ENCODE measurements around the gene KRT33A. TPM values are rescaled to one million over a fixed set of nuclear protein-coding genes. Genes with fewer than 3 reads are reported as not detected.
"Not testable (repeated sequence)": the region's sequence is repeated elsewhere in the genome, so short reads cannot be mapped to it uniquely, and the experiment has no call there.

Gene KRT33A
- total and polyA plus RNA-seq, 4 donors = not detected

- no peak for TF ChIP-seq ATF3 (IDR thresholded peaks at IDR 0.05)
- no peak for TF ChIP-seq FOXA1 (IDR thresholded peaks at IDR 0.05)
- TF ChIP-seq RXRA (IDR thresholded peaks at IDR 0.05) = no peak
- TF ChIP-seq HNF4G (IDR thresholded peaks at IDR 0.05) = no peak
- TF ChIP-seq YY1 (IDR thresholded peaks at IDR 0.05) = no peak
- no peak for TF ChIP-seq JUND (IDR thresholded peaks at IDR 0.05)
- no peak for TF ChIP-seq MAX (IDR thresholded peaks at IDR 0.05)
- no peak for TF ChIP-seq GABPA (IDR thresholded peaks at IDR 0.05 in 1 of 2, conservative IDR thresholded peaks at IDR 0.05 in 1 of 2)
- TF ChIP-seq EGR1 (IDR thresholded peaks at IDR 0.05; ENCODE audit: low read depth in 2 of 2) = no peak
These were observed 45.7 kb upstream of the KRT33A start (continued) for GRCh38 chr17:41396340-41396739.

- H3K4me3 ChIP-seq (ENCODE audit: low read depth in 1 of 3, low read length in 3 of 3) = no peak overlapping the region
- H3K27ac ChIP-seq (ENCODE audit: low read depth in 1 of 2, low read length in 2 of 2) = no peak overlapping the region
- TF ChIP-seq HNF4A (conservative IDR thresholded peaks at IDR 0.05) (no peak), NR2F2 (IDR thresholded peaks at IDR 0.05) (no peak), GABPA (IDR thresholded peaks at IDR 0.05 in 1 of 2, conservative IDR thresholded peaks at IDR 0.05 in 1 of 2) (no peak), RXRA (IDR thresholded peaks at IDR 0.05) (no peak), FOXA2 (IDR thresholded peaks at IDR 0.05) (no peak), RAD21 (IDR thresholded peaks at IDR 0.05) (no peak), FOXA1 (IDR thresholded peaks at IDR 0.05) (no peak), SP1 (IDR thresholded peaks at IDR 0.05) (no peak), ZBTB33 (IDR thresholded peaks at IDR 0.05) (no peak), TAF1 (conservative IDR thresholded peaks at IDR 0.05) (no peak), HNF4G (IDR thresholded peaks at IDR 0.05) (no peak), YY1 (IDR thresholded peaks at IDR 0.05) (no peak), EGR1 (IDR thresholded peaks at IDR 0.05; ENCODE audit: low read depth in 2 of 2) (no peak), JUND (IDR thresholded peaks at IDR 0.05) (no peak), MAX (IDR thresholded peaks at IDR 0.05) (no peak), REST (IDR thresholded peaks at IDR 0.05) (no peak)
- no peaks in the 10 kb centered on the region for H3K36me3 ChIP-seq (ENCODE audit: control insufficient read depth in 4 of 4, insufficient read depth in 3 of 4, low read depth in 1 of 4, low read length in 3 of 4)
- no peaks in the 10 kb centered on the region for H3K4me1 ChIP-seq (ENCODE audit: control insufficient read depth in 4 of 4, insufficient read depth in 4 of 4, low read length in 3 of 4)
- H3K27me3 ChIP-seq (ENCODE audit: control insufficient read depth in 4 of 4, insufficient read depth in 4 of 4, low read length in 3 of 4) = no peaks in the 10 kb centered on the region
- H3K9me3 ChIP-seq (ENCODE audit: control insufficient read depth in 4 of 4, low read length in 3 of 4) = no peaks in the 10 kb centered on the region
- WGBS = 92% methylated on average over 1 of the region's 1 CpG
- DNase-seq (ENCODE audit: low spot score) = no peak
- H3K9ac ChIP-seq (ENCODE audit: low read depth in 1 of 2, low read length in 2 of 2) = no peak overlapping the region
These were observed 45.0 kb upstream of the KRT33A start for GRCh38 chr17:41395611-41396010.

- H3K36me3 ChIP-seq (ENCODE audit: control insufficient read depth in 4 of 4, insufficient read depth in 3 of 4, low read depth in 1 of 4, low read length in 3 of 4); H3K4me3 ChIP-seq (ENCODE audit: low read depth in 1 of 3, low read length in 3 of 3); DNase-seq (ENCODE audit: low spot score); H3K27ac ChIP-seq (ENCODE audit: low read depth in 1 of 2, low read length in 2 of 2); H3K9me3 ChIP-seq (ENCODE audit: control insufficient read depth in 4 of 4, low read length in 3 of 4); H3K27me3 ChIP-seq (ENCODE audit: control insufficient read depth in 4 of 4, insufficient read depth in 4 of 4, low read length in 3 of 4); H3K9ac ChIP-seq (ENCODE audit: low read depth in 1 of 2, low read length in 2 of 2); H3K4me1 ChIP-seq (ENCODE audit: control insufficient read depth in 4 of 4, insufficient read depth in 4 of 4, low read length in 3 of 4): not testable (repeated sequence)
- WGBS = 78% methylated on average over 12 of the region's 12 CpGs
These were observed 44.4 kb upstream of the KRT33A start for GRCh38 chr17:41395044-41395443.
